DOHH2 (cell line): ENCODE data around the gene SPATA33.
"Not testable (repeated sequence)": the region's sequence is repeated elsewhere in the genome, so short reads cannot be mapped to it uniquely, and the experiment has no call there.

Experiments
- H3F3A ChIP-seq: fragments of 200-600 bp; sonication (generic), shearing (Covaris generic); 2 replicates; pipeline ENCODE4 v1.6.0; 2016; ENCODE audit warnings: antibody characterized with exemption, mild to moderate bottlenecking; ENCODE audit not compliant: control insufficient read depth, insufficient read depth
- H3K27ac ChIP-seq: fragments of 200-600 bp; sonication (generic); 2 replicates; pipeline ENCODE4 v1.5.1; 2014; ENCODE audit warnings: low read depth, mild to moderate bottlenecking, low read length, moderate library complexity
- H3K27me3 ChIP-seq: fragments of 200-600 bp; sonication (generic); 2 replicates; pipeline ENCODE4 v1.6.1; 2014; ENCODE audit warnings: mild to moderate bottlenecking, low read length, mixed read lengths; ENCODE audit not compliant: control insufficient read depth
- H3K36me3 ChIP-seq: fragments of 200-600 bp; sonication (generic); 2 replicates; pipeline ENCODE4 v1.6.1; 2014; ENCODE audit warnings: mild to moderate bottlenecking, low read length, moderate library complexity, mixed read lengths; ENCODE audit not compliant: control insufficient read depth
- H3K4me1 ChIP-seq: fragments of 200-600 bp; sonication (generic); 2 replicates; pipeline ENCODE4 v1.6.1; 2014; ENCODE audit warnings: mild to moderate bottlenecking, low read length, mixed read lengths; ENCODE audit not compliant: control insufficient read depth
- H3K4me2 ChIP-seq: fragments of 200-600 bp; sonication (generic); 2 replicates; pipeline ENCODE4 v1.6.0; 2014; ENCODE audit warnings: mild to moderate bottlenecking, low read length, moderate library complexity
- H3K4me3 ChIP-seq: fragments of 200-600 bp; sonication (generic); 2 replicates; pipeline ENCODE4 v1.5.1; 2014; ENCODE audit warnings: mild to moderate bottlenecking, low read length, mixed read lengths
- H3K79me2 ChIP-seq: fragments of 200-600 bp; sonication (generic); 2 replicates; pipeline ENCODE4 v1.6.1; 2014; ENCODE audit warnings: mild to moderate bottlenecking, low read length, mixed read lengths; ENCODE audit not compliant: control insufficient read depth
- H3K9me2 ChIP-seq: fragments of 200-600 bp; sonication (generic); replicated peaks from 2 replicates; pipeline ENCODE4 v1.6.1; 2014; ENCODE audit warnings: mild to moderate bottlenecking, low read length, mixed read lengths; ENCODE audit not compliant: control insufficient read depth
- H3K9me3 ChIP-seq: fragments of 200-600 bp; sonication (generic); 2 replicates; pipeline ENCODE4 v1.6.1; 2014; ENCODE audit warnings: antibody characterized with exemption, low read length, mixed read lengths; ENCODE audit not compliant: control insufficient read depth, insufficient read depth
- H4K20me1 ChIP-seq: fragments of 200-600 bp; sonication (generic); 2 replicates; pipeline ENCODE4 v1.6.0; 2014; ENCODE audit warnings: low read depth, mild to moderate bottlenecking, antibody characterized with exemption, low read length, moderate library complexity; ENCODE audit not compliant: control insufficient read depth, insufficient read depth
- EZH2phosphoT487 ChIP-seq: fragments of 200-600 bp; sonication (generic); IDR thresholded peaks from 2 replicates; pipeline ENCODE4 v1.6.1; 2017; ENCODE audit warnings: borderline replicate concordance, mild to moderate bottlenecking, antibody characterized with exemption, low read length, moderate library complexity, mixed read lengths
- TF ChIP-seq, protein P1 (sequence below): fragments of 200-600 bp; sonication (generic); IDR thresholded peaks from one replicate; pipeline ENCODE4 v1.5.1; 2014; ENCODE audit warnings: antibody characterized with exemption, mild to moderate bottlenecking, low read depth, low read length; ENCODE audit not compliant: poor library complexity, severe bottlenecking

SPATA33 gene

GRCh38 chr16:89689142-89689541 is 31.5 kb downstream of the SPATA33 start:
- Histone ChIP-seq H3K79me2 (peaks cover 27% of the 10 kb centered on the region), H3K4me3 (no peak overlapping the region), H4K20me1 (no peaks in the 10 kb centered on the region), H3K36me3 (peaks cover 76% of the 10 kb centered on the region), H3K9me2 (no peaks in the 10 kb centered on the region), H3K27ac (no peak overlapping the region), H3K4me2 (no peak overlapping the region), H3K4me1 (peaks cover 19% of the 10 kb centered on the region), H3F3A (no peaks in the 10 kb centered on the region), H3K9me3 (peaks cover 5% of the 10 kb centered on the region; the same call in 1 of the 2 replicates), H3K27me3 (no peaks in the 10 kb centered on the region)
- TF ChIP-seq, protein P1, sequence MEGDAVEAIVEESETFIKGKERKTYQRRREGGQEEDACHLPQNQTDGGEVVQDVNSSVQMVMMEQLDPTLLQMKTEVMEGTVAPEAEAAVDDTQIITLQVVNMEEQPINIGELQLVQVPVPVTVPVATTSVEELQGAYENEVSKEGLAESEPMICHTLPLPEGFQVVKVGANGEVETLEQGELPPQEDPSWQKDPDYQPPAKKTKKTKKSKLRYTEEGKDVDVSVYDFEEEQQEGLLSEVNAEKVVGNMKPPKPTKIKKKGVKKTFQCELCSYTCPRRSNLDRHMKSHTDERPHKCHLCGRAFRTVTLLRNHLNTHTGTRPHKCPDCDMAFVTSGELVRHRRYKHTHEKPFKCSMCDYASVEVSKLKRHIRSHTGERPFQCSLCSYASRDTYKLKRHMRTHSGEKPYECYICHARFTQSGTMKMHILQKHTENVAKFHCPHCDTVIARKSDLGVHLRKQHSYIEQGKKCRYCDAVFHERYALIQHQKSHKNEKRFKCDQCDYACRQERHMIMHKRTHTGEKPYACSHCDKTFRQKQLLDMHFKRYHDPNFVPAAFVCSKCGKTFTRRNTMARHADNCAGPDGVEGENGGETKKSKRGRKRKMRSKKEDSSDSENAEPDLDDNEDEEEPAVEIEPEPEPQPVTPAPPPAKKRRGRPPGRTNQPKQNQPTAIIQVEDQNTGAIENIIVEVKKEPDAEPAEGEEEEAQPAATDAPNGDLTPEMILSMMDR = no peak
- TF ChIP-seq EZH2phosphoT487 = no peak

GRCh38 chr16:89689621-89690020 is 32.0 kb downstream of the SPATA33 start:
- peaks cover 27% of the 10 kb centered on the region for H3K79me2 ChIP-seq
- not testable (repeated sequence) for H4K20me1 ChIP-seq, H3K27me3 ChIP-seq, H3K4me3 ChIP-seq, H3K9me3 ChIP-seq, H3K4me2 ChIP-seq, H3K9me2 ChIP-seq, H3K27ac ChIP-seq, H3F3A ChIP-seq
- H3K36me3 ChIP-seq = peaks cover 80% of the 10 kb centered on the region
- peaks cover 19% of the 10 kb centered on the region for H3K4me1 ChIP-seq

DNA sequence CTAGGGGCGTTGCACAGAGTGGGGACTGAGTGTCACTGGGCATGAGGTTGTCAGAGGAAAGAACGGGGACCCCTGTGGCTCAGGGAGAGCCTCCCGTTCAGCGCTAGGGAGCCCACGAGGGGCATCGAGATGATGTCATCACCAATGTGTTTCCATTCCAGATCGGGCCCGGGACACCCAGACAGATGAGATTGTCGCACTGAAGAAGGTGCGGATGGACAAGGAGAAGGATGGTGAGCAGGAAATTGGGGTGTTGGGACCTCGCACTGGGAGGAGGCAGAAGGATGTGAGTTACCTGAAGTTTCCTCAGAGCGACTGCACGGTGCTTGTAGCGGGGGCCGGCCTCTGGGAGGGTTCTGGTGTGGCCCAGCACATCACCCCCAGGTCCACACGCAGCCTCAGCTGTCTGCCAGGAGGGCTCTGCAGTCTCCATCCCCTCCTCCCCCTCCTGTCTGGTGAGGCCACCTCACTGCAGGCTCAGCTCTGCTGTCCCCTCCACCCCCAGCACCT is 32.8 kb downstream of the SPATA33 start:
- no peaks in the 10 kb centered on the region for H3F3A ChIP-seq
- no peaks in the 10 kb centered on the region for H4K20me1 ChIP-seq
- H3K36me3 ChIP-seq = peaks cover 80% of the 10 kb centered on the region
- peaks cover 19% of the 10 kb centered on the region for H3K4me1 ChIP-seq
- TF ChIP-seq, protein P1 = no peak
- no peak for TF ChIP-seq EZH2phosphoT487
- no peak overlapping the region for H3K27ac ChIP-seq
- H3K9me2 ChIP-seq = no peaks in the 10 kb centered on the region
- peaks cover 2% of the 10 kb centered on the region; the same call in 1 of the 2 replicates for H3K9me3 ChIP-seq
- no peaks in the 10 kb centered on the region for H3K27me3 ChIP-seq
- H3K79me2 ChIP-seq = peaks cover 27% of the 10 kb centered on the region
- no peak overlapping the region for H3K4me2 ChIP-seq
- H3K4me3 ChIP-seq = no peak overlapping the region

DNA sequence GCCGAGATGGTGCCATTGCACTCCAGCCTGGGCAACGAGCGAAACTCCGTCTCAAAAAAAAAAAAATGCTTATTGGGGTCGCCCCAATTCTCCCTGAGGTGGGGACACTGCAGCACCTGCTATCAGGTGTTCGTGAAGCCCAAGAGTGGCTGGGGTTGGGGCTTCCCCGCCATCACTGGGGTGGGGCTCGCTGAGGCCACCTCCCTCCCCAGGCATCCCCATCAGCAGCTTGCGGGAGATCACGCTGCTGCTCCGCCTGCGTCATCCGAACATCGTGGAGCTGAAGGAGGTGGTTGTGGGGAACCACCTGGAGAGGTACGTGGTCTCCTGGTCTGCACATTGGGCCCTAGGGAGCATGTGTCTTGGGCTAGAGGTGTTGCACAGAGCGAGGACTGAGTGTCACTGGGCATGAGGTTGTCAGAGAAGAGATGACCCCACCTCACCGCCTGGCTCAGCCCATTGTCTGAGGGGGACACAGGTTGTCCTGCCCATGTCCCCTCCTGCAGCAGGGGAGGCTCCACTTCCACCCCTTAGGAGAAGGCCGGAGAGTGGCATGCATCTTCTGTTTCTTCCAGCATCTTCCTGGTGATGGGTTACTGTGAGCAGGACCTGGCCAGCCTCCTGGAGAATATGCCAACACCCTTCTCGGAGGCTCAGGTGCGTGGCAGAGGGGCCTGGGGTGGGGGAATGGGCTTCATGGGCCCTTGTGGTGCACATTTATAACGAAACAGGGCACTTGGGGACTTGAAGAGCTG is 33.8 kb downstream of the SPATA33 start:
- Histone ChIP-seq H3F3A (no peaks in the 10 kb centered on the region), H3K4me2 (no peak overlapping the region), H3K27me3 (no peaks in the 10 kb centered on the region), H3K4me3 (no peak overlapping the region), H3K27ac (no peak overlapping the region), H3K9me2 (no peaks in the 10 kb centered on the region), H3K9me3 (no peaks in the 10 kb centered on the region), H3K36me3 (peaks cover 83% of the 10 kb centered on the region), H4K20me1 (no peaks in the 10 kb centered on the region), H3K79me2 (peaks cover 27% of the 10 kb centered on the region), H3K4me1 (peaks cover 25% of the 10 kb centered on the region)
- TF ChIP-seq, protein P1 = no peak
- no peak for TF ChIP-seq EZH2phosphoT487
